Activated CD4-positive, alpha-beta memory T cell treated with anti-CD3 and anti-CD28 coated beads, Interleukin-2, amount 10 ng/mL, durations not matched to agents 7 days and 5 days (primary cell): Measurements from ENCODE around the gene SYT13. TPM values are rescaled to one million over a fixed set of nuclear protein-coding genes. Genes with fewer than 3 reads are reported as not detected.

Source experiments
- CTCF ChIA-PET: fragments of 350-600 bp; sonication (Branson Sonifier 250); formaldehyde crosslinking; loops from one replicate; lab custom pipeline; 2021; ENCODE audit warnings: antibody characterized with exemption, inconsistent platforms; lab: Charles Lee
- POLR2A ChIA-PET: fragments of 350-600 bp; sonication (Branson Sonifier 250); formaldehyde crosslinking; loops from one replicate; lab custom pipeline; 2021; ENCODE audit warnings: antibody characterized with exemption; lab: Charles Lee
- DNase-seq: peaks from one replicate; pipeline ENCODE4 v3.0.0-alpha.2; 2020
- H3K27ac Mint-ChIP-seq: one replicate; pipeline ENCODE4 v1.8.0; 2021; ENCODE audit warnings: mild to moderate bottlenecking, mixed read lengths
- H3K27me3 Mint-ChIP-seq: one replicate; pipeline ENCODE4 v1.8.0; 2021; ENCODE audit warnings: mixed read lengths
- H3K36me3 Mint-ChIP-seq: one replicate; pipeline ENCODE4 v1.8.0; 2021; ENCODE audit warnings: low read depth, mixed read lengths
- H3K4me1 Mint-ChIP-seq: one replicate; pipeline ENCODE4 v1.8.0; 2021; ENCODE audit warnings: mixed read lengths
- H3K4me3 Mint-ChIP-seq: one replicate; pipeline ENCODE4 v1.8.0; 2021; ENCODE audit warnings: mild to moderate bottlenecking, mixed read lengths
- H3K9me3 Mint-ChIP-seq: one replicate; pipeline ENCODE4 v1.8.0; 2021; ENCODE audit warnings: mixed read lengths
- total RNA-seq, 2 experiments: library from RNA; stranded (reverse); gene quantifications; one replicate each; pipeline ENCODE4 v1.2.3, GENCODE V29; 2021

The SYT13 gene
- total RNA-seq, 2 experiments from 2014 or later = not detected

DNA sequence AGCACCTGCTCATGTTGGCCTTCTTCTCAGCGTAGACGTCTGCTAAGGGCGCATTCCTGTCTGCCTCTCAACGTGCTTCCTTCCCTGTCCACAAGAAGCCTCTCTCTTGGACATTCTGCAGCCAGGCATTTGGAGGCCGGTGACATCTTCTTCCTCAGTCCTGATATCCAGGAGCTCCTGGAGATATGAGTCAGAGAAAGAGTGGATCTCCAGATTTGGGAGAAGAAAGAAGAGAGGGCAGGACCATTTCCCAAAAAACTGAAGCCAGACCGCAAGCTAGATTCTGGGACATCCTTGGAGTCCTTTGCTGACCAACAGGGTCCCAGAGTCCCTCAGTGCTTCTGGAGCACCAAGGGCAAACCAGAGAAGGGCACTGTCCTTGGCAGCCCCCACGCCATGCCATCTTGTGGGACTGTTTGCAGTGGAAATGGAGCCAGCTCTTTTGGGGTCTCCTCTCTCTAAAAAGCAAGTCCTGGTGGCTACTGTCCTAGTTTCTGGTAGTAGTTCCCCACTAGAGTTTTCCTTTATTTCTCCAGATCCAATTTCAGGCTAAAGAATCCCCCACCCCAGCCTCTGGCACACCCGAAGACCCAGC is 36.1 kb upstream of the SYT13 start:
- no peaks in the 10 kb centered on the region for H3K4me1 Mint-ChIP-seq
- no peaks in the 10 kb centered on the region for H3K9me3 Mint-ChIP-seq
- DNase-seq = no peak
- ChIA-PET POLR2A (no interaction called here), CTCF (no interaction called here)
- H3K27me3 Mint-ChIP-seq = peaks cover 26% of the 10 kb centered on the region
- no peaks in the 10 kb centered on the region for H3K36me3 Mint-ChIP-seq
- H3K4me3 Mint-ChIP-seq = no peak overlapping the region
- no peak overlapping the region for H3K27ac Mint-ChIP-seq

DNA sequence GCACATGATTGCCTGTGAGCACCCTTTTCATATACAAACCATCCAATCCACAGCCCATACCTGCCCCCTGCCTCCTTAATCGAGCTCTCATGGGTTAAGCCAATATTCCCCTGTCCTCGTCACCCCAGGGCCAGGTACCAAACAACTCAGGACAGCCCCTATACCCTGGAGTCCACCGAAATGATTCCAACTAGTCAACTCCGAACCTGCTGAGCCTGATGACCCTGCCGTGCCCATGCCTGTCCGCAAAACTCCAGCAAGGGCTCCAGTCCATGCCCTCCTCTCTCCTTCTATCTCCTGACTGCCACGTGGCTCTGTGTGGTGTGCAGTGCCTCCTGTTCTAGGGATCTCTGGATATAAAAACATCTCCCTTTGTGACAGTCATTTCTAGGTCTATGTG is 35.5 kb upstream of the SYT13 start:
- POLR2A ChIA-PET = no interaction called here
- Mint-ChIP-seq H3K9me3 (no peaks in the 10 kb centered on the region), H3K27me3 (peaks cover 21% of the 10 kb centered on the region), H3K4me3 (no peak overlapping the region), H3K27ac (no peak overlapping the region), H3K36me3 (no peaks in the 10 kb centered on the region), H3K4me1 (no peaks in the 10 kb centered on the region)
- no peak for DNase-seq
- CTCF ChIA-PET = no interaction called here

DNA sequence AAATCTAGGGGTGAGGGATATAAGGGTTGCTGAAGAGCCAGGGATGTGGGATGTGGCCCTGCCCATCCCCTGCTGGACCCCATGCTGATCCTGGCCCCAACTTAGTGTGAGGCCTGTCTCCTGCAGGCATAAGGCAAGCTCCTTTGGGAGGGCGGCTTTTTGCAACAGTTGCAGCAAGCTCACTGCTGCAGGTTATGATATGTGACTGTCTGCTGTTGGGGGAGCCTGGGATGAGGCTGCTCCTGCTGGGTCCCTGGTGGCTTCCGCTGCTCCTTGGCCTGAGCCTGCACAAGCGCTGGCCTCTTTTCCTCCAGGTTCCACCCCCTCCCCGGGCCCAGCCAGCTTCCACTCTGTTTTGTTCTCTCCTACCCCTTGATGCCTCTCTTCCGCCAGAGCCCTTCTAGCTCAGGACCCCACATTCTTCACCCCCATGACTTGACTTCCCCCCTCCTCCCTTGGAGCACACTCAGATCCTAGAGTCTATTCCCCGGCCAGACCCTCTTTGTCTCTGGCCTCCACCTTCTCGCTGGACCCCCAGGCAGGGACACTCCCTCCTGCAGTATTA is 35.0 kb upstream of the SYT13 start:
- POLR2A ChIA-PET = no interaction called here
- DNase-seq = no peak
- Mint-ChIP-seq H3K4me1 (no peaks in the 10 kb centered on the region), H3K27me3 (peaks cover 20% of the 10 kb centered on the region), H3K4me3 (no peak overlapping the region), H3K9me3 (no peaks in the 10 kb centered on the region), H3K36me3 (no peaks in the 10 kb centered on the region), H3K27ac (no peak overlapping the region)
- CTCF ChIA-PET = no interaction called here

DNA sequence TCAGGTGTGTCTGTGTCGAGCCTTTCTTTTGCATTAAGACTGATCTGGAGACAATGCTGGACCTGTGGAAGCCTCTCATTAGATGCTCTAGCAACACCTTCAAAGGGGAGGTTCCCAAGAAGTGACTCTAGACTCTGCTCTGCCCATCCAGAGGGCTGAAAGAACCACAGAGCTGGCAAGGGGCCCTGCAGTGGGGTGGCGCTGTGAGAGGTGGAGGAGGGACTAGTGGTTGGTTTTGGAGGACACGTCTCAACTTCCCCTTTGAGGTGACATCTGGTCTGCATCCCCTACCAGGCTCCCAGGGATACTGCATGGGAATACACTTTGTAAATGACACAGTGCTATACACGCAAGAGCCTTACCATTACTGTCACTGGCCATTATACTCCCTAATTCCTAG is 34.2 kb upstream of the SYT13 start:
- POLR2A ChIA-PET = no interaction called here
- peaks cover 13% of the 10 kb centered on the region for H3K27me3 Mint-ChIP-seq
- no peak overlapping the region for H3K4me3 Mint-ChIP-seq
- H3K4me1 Mint-ChIP-seq = no peaks in the 10 kb centered on the region
- CTCF ChIA-PET = interaction anchor here (0.8 kb wide), 1 partner anchor 13 kb away, joined by 4 read pairs; no protein-coding TSS in a partner anchor
- no peaks in the 10 kb centered on the region for H3K36me3 Mint-ChIP-seq
- H3K9me3 Mint-ChIP-seq = no peaks in the 10 kb centered on the region
- no peak overlapping the region for H3K27ac Mint-ChIP-seq
- no peak for DNase-seq

DNA sequence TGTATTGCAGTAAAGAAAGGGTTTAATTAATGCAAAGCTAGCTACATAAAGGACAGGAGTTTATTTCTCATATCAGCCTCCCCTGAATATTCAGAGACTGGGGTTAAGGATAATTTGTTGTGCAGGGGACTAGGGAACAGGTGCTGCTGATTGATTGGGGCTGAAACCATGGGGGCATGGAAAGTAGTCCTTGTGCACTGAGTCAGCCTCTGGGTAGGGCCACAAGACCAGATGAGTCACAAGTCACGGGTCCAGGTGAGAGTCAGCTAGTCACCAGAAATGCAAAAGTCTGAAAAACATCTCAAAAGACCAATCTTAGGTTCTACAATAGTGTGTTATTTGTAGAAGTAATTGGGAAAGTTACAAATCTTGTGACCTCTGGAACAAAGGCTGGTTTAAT is 32.9 kb upstream of the SYT13 start:
- ChIA-PET CTCF (no interaction called here), POLR2A (no interaction called here)
- Mint-ChIP-seq H3K27me3 (peaks cover 17% of the 10 kb centered on the region), H3K4me1 (no peaks in the 10 kb centered on the region), H3K27ac (no peak overlapping the region), H3K9me3 (no peaks in the 10 kb centered on the region), H3K4me3 (no peak overlapping the region), H3K36me3 (no peaks in the 10 kb centered on the region)
- no peak for DNase-seq

DNA sequence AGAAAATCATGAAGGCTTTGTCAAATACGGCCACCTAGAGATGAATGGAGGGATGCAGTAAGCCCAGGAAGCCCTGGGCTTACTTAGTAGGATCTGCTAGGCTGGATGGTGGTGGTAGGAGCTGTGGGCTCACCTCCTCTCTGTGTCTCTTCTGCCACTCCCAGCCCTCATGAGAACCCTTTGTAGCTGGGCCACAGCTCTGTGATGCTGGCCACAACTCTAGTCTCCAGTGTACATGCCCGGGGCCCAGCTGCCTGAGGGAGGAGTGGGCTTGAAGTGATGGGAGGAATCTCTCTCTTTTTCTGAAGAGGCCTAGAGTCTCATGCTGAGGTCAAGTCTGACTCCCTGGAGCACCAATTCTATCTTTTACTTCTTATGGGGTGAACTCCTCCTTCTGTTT is 32.4 kb upstream of the SYT13 start:
- no peak for DNase-seq
- Mint-ChIP-seq H3K9me3 (no peaks in the 10 kb centered on the region), H3K27me3 (peaks cover 18% of the 10 kb centered on the region), H3K36me3 (no peaks in the 10 kb centered on the region), H3K4me3 (no peak overlapping the region), H3K27ac (no peak overlapping the region), H3K4me1 (no peaks in the 10 kb centered on the region)
- ChIA-PET CTCF (no interaction called here), POLR2A (no interaction called here)

DNA sequence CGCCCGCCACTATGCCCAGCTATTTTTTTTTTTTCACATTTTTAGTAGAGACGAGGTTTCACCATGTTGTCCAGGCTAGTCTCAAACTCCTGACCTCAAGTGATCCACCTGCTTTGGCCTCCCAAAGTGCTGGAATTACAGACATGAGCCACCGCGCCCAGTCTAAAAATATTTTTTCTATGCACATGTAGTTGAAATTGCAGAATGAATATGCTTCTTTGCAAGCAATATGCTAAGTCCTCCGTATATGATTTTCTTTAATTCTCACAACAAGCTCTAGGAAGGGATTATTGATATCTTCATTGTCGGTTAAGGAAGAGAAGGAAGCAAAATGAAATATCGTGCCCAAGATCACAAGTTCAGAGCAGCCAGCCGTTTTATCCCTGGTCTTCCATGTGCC is 30.1 kb upstream of the SYT13 start:
- no peaks in the 10 kb centered on the region for H3K4me1 Mint-ChIP-seq
- ChIA-PET CTCF (interaction anchor here (1.6 kb wide), 1 partner anchor 380 kb away, joined by 6 read pairs; no protein-coding TSS in a partner anchor), POLR2A (no interaction called here)
- H3K27me3 Mint-ChIP-seq = peaks cover 18% of the 10 kb centered on the region
- DNase-seq = no peak
- H3K36me3 Mint-ChIP-seq = no peaks in the 10 kb centered on the region
- no peak overlapping the region for H3K27ac Mint-ChIP-seq
- no peaks in the 10 kb centered on the region for H3K9me3 Mint-ChIP-seq
- no peak overlapping the region for H3K4me3 Mint-ChIP-seq

DNA sequence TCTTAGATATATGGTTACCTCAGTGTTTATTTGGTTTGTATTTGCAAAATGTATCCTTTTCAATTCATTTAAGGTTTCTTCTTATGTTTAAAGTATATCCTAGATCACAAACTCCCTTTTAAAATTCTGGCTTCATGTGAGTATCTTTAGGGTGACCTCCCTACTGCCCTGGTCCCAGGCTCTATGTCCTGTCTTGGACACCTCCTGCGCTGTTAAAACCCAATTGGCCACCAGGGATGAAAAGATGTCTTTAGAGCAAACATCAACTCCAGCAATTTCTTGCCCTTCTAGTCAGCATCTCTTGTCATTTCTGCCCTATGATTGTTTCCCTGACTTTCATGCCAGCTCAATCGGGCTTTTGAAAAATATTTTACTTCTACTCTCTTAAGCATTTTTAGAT is 28.8 kb upstream of the SYT13 start:
- H3K27ac Mint-ChIP-seq = no peak overlapping the region
- peaks cover 22% of the 10 kb centered on the region for H3K27me3 Mint-ChIP-seq
- no peaks in the 10 kb centered on the region for H3K36me3 Mint-ChIP-seq
- ChIA-PET POLR2A (no interaction called here), CTCF (no interaction called here)
- H3K4me1 Mint-ChIP-seq = no peaks in the 10 kb centered on the region
- no peak for DNase-seq
- H3K4me3 Mint-ChIP-seq = no peak overlapping the region
- H3K9me3 Mint-ChIP-seq = no peaks in the 10 kb centered on the region

DNA sequence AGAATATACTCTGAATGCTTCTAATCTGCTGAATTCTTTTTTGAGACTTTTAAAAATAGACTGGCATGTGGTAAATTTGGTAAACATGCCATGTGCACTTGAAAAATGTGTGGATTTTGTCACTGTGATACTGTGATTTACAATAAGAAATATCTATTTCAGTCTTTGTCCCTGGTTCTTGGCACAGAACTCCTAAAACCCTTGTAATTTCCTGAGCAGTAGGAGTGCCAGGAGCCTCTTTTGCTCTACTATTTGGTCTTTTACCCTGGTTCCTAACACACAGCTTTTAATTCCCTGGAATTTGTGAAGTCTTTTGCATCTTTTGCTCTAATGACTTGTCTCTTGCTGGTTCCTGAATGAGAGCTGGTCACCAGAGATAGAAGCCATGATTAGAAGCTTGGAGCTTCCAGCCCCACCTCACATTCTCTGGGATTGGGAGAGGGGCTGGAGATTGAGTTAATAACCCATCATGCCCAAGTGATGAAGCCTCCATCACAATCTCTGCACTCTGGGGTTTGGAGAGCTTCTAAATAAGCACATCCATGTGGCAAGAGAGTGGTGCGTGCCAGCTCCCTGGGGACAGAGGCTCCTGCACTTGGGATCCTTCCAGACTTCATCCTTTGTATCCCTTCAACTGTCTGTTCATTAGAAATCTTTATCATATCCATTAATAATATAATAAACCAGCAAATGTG is 27.2 kb upstream of the SYT13 start:
- no peak for DNase-seq
- H3K9me3 Mint-ChIP-seq = no peaks in the 10 kb centered on the region
- no peak overlapping the region for H3K27ac Mint-ChIP-seq
- ChIA-PET POLR2A (no interaction called here), CTCF (interaction anchor here (1.5 kb wide), 1 partner anchor 18 kb away, joined by 6 read pairs; no protein-coding TSS in a partner anchor)
- peaks cover 20% of the 10 kb centered on the region for H3K27me3 Mint-ChIP-seq
- H3K4me1 Mint-ChIP-seq = no peaks in the 10 kb centered on the region
- no peak overlapping the region for H3K4me3 Mint-ChIP-seq
- H3K36me3 Mint-ChIP-seq = no peaks in the 10 kb centered on the region

DNA sequence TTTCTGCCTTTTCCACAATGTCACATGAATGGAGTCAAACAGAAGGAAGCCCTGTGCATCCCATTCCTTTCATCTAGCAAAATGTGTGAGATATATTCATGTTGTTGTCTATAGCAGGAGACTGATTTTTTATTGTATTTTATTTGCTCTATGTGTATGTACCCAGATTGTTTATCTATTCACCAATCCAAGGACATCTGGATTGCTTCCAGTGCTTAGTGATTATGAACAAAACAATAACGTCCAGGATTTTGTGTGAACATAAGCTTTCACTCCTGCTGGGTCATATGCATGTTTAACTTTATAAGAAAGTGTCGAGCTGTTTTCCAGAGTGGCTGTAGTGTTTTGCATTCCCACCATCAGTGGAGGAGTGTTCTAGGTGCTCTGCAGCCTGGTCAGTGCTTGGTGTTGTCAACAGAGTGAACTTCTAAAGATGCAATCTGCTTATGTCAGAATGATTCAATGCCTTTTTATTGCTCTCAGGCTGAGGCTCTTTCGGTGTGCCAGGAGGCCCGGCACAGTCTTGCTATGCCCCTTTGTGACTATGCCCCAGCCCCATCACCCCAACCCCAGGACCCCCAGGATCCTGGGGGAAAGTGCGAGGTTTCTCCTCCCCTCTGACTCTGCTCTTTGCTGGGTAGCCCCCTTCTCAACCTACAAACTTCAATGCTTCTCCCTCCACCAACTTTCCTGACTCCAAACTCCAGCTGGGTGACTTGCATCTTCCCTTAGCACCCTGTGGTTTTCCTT is 19.9 kb upstream of the SYT13 start:
- ChIA-PET POLR2A (no interaction called here), CTCF (interaction anchor here (0.6 to 1.5 kb wide), 3 partner anchors 195 to 688 kb away, joined by 3 to 5 read pairs (median 3); no protein-coding TSS in a partner anchor)
- DNase-seq = no peak
- Mint-ChIP-seq H3K9me3 (no peaks in the 10 kb centered on the region), H3K36me3 (no peaks in the 10 kb centered on the region), H3K27ac (no peak overlapping the region), H3K27me3 (peaks cover 11% of the 10 kb centered on the region), H3K4me1 (peaks cover 1% of the 10 kb centered on the region), H3K4me3 (no peak overlapping the region)

DNA sequence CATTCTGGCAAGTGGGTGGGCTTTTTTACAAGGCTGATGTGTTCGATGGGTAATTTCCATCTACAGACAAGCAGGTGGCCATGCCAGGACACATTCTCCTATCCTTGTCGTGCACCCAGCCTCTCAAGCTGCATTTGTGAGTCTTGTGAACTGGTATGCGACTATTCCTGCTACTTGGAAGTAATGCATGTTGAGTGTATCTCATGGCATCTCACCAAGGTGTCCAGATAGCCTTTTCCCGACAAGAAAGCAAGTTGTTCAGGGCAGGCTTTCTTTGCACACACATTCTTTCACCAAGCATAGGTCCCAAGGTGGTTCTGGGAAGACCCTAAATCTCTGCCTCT is 18.8 kb upstream of the SYT13 start:
- H3K27ac Mint-ChIP-seq = no peak overlapping the region
- no peak for DNase-seq
- H3K36me3 Mint-ChIP-seq = no peaks in the 10 kb centered on the region
- peaks cover 7% of the 10 kb centered on the region for H3K27me3 Mint-ChIP-seq
- peaks cover 1% of the 10 kb centered on the region for H3K4me1 Mint-ChIP-seq
- ChIA-PET POLR2A (no interaction called here), CTCF (no interaction called here)
- no peaks in the 10 kb centered on the region for H3K9me3 Mint-ChIP-seq
- H3K4me3 Mint-ChIP-seq = no peak overlapping the region

DNA sequence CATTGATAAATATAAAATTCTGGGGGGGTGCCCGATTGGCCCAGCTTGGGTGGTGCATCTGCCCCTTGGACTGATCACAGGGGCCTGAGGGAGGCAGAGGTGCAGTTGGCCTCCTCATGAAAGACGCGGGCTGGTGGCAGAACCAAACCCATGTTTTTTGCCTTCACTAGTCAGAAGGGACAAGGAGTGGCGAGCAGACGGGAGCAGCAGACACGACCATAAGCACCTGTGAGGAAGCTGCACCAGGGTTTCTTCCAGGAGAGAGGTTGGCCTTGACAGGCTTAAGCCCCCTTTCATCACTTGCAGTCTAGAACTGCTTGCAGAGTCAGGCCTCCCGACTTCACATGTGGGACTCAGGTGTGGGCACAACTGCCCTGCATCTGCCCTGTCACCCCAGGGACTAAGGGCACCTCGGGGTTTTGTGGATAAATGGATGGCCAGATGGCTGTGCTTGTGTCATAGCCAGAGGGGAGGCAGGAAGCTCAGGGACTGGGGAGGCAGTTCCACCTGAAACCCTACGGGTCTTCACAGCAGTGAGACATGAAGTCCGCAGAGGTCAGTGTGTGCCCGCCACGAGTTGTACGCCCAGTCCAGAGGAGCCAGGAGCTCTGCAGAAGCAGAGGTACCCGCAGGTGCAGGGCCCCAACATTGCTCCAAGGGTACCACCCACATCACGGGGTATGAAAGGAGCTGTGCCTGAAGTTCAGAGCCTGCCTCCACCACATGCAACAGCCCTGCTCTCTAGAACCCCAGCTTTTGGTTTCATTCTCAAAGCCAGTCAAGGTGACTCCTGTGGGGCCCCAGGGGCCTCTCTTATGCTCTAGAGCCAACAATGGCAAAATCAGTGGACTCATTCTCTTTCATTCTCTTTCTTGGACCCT is 18.2 kb upstream of the SYT13 start:
- H3K9me3 Mint-ChIP-seq = no peaks in the 10 kb centered on the region
- no peak overlapping the region for H3K4me3 Mint-ChIP-seq
- no peak for DNase-seq
- peaks cover 7% of the 10 kb centered on the region for H3K27me3 Mint-ChIP-seq
- H3K4me1 Mint-ChIP-seq = peaks cover 1% of the 10 kb centered on the region
- ChIA-PET POLR2A (no interaction called here), CTCF (no interaction called here)
- H3K27ac Mint-ChIP-seq = no peak overlapping the region
- H3K36me3 Mint-ChIP-seq = no peaks in the 10 kb centered on the region
